Left renal cortex interstitium (tissue), 4 donors: Measurements from ENCODE around the gene NR5A1. TPM values are rescaled to one million over a fixed set of nuclear protein-coding genes. Genes with fewer than 3 reads are reported as not detected.

Source experiments
- DNase-seq, 4 donors: peaks; one replicate each; pipeline ENCODE4 v3.0.0-alpha.2; 2013; ENCODE audit warnings: low read depth in 4 of 4, low spot score in 2 of 4, missing footprints in 1 of 4
- polyA plus RNA-seq, 4 donors: library from polyadenylated mRNA; unstranded; fragments of 120-200 nt; gene quantifications; one replicate each; pipeline ENCODE4 v1.2.1, GENCODE V29; 2013; ENCODE audit not compliant: insufficient read length in 4 of 4

NR5A1 gene
- polyA plus RNA-seq, 4 donors: 0.05 to 0.14 TPM; not detected in 2

- no peak for DNase-seq
Measured at GRCh38 chr9:124448019-124448418, 59.2 kb downstream of the NR5A1 start.

- no peak for DNase-seq
Measured at GRCh38 chr9:124447297-124447661, 59.9 kb downstream of the NR5A1 start.

DNA sequence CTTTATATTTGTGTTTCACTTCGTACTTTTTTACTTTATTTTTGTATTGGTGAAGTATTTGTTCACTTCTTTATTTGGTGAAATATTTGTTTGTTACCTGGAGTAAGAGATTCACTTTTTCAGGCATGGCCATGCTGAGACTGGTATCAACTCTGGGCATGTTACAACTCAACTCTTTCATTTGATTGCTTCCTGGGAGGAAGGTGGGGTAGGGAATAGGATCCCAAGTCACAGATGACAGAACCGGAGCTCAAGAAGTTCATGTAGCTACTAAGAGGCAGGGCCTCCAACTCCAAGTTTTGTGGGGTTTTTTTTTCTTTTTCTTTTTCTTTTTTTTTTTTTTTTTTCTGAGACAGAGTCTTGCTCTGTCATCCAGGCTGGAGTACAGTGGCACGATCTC, 63.0 kb downstream of the NR5A1 start:
- DNase-seq: no peak

- DNase-seq: no peak
Measured at GRCh38 chr9:124443625-124444024, 63.6 kb downstream of the NR5A1 start.

- no peak for DNase-seq
Measured at GRCh38 chr9:124442826-124443225, 64.4 kb downstream of the NR5A1 start.

- no peak for DNase-seq
Measured at GRCh38 chr9:124442379-124442778, 64.8 kb downstream of the NR5A1 start.

DNA sequence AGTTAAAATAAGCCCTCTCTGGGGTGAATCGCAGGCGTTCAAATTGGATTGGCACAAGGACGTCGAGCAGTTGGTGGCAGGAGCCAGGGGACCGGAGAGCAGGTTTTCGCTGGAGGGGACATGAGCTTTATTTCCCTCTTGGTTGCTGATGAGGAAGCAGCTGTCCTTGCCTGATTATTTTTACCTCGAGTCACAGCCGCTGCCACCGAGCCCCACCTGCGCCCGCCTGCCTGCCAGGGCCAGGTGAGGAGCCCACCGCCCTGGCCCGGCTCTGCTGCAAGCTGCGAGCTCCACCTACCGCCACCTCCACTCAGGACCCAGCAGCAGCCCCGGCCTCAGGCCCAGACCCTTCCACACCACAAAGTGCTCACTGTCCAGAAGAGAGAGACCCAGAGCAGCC, 65.9 kb downstream of the NR5A1 start:
- no peak for DNase-seq

DNA sequence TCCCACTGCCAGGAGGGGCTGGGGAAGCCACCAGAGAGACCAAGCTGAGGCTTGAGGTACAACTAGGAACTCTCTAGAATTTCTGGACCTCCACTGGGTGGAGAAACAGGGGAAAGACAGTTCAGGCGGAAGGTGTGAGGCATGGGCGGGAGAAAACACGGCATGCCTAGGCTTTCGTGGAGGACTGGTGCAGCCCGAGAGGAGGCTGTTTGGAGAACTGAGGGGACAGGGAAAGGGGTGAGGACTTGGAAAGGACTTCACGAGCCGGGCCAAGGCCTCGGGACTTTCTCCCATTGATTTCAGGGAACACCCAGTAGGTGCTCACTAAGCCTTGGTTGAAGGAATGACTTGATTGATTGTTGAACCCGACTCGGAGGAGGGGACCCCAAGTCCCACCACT, 66.4 kb downstream of the NR5A1 start:
- no peak for DNase-seq

DNA sequence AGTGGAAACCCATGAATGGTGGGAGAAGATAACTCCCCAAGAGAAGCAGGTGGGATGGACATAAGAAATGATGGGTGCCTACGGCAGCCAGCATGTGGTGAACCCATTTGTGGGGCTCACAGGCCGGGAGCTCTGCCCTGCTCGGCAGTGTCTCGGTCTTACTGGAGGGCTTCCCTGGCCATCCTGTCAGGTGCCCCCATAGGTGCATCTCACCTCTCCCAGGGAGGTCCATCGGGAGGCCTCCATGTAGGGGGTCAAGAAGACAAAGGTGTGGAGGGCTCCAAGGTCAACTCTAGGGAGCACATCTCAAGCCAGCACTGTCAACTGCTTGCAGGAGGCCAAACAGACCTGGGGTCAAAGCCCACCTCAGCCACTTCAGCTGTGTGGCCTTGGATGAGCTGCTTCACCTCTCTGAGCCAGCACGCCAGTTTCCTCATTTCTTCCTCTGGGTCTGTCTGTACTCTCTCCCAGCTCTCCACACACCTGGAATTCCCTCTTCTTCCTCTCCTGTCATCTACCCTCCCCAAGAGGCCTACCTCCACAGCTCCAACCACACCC, 67.4 kb downstream of the NR5A1 start:
- DNase-seq: no peak

DNA sequence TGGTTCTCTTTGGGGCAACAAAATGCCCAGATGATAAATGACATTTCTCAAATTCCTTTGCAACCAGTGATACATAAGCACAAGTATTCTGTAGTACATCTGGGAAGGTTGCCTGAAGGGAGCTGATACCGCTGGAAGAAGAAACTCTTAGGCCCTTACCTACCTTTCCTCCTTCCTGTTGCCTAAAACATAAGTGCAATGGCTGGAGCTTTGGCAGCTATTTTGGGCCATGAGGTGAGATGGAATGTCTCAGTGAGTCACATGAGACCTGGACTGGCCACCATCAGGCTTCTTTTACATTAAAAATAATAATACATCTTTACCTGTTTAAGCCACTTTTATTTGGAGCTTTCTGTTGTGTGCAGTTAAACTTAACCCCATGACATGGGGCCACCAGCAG, 68.1 kb downstream of the NR5A1 start:
- no peak for DNase-seq

DNA sequence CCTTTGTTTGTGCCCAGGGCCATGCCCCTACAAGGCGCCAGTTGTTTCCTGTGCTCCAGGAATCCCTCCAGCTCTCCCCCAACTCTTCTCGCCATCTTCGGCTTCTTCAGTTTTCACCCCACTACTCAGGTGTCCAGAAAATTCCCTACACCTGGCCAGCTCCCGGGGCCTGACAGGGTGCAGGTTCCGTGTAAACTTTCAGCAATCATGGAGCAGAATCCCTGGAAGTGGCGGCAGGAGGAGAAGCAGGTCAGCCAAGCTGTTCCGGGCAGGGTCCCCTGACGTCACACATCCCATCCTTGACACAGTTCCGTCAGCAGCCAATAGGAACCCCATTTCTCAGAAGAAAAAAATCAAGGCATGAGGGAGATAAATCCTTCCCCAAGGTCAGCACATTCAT, 69.1 kb downstream of the NR5A1 start:
- no peak for DNase-seq

DNA sequence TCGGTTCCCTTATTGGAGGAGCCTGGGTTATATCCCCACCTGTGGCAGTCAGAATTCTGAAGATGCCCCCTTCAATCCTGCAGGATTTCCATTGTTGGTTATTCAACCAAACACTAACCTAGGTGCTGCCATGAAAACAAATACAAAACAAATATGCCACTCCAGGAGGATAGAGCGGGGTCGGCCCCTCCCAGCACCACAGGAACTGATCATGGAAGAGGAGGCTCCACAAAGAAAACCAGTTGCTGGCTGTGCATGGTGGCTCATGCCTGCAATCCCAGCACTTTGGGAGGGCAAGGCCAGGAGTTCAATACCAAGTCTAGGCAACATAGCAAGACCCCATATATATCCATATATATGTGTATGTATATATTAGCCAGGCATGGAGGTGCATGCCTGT, 70.1 kb downstream of the NR5A1 start:
- DNase-seq: no peak

DNA sequence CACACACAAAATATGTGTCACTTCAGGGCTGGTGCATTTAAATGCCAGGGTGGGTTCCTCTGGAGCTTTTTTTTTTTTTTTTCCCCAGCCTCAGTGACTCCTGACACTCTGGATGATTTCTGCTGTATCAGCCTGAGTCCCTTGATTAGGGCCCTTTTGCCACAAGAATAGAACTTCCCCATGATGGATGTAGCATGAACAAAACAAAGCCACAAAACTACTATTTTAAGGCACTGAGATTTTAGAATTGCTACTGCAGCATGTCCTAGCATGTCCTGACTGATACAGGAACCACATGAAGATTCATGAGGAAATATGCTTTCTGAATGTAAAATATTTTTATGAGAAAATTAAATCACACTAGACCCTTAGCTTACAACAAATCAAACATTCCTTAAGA, 70.9 kb downstream of the NR5A1 start:
- DNase-seq: no peak

Other genes starting within 250 kb of the NR5A1 start
- gene NEK6, start 249.4 kb downstream of the NR5A1 start, polyA plus RNA-seq: 10 to 100 TPM; 26.9 to 34.9 (median 29.6) TPM
- 100 to 1,000 TPM; 191 to 243 (median 218) TPM for gene PSMB7, start 92.0 kb downstream of the NR5A1 start, polyA plus RNA-seq
- under 1 TPM in 3 of 4 donors, not detected in 1; 0.07 to 0.35 (median 0.10) TPM for gene ADGRD2, start 56.9 kb downstream of the NR5A1 start, polyA plus RNA-seq